Measurements from ENCODE around the gene SFRP5.

The SFRP5 gene

DNA sequence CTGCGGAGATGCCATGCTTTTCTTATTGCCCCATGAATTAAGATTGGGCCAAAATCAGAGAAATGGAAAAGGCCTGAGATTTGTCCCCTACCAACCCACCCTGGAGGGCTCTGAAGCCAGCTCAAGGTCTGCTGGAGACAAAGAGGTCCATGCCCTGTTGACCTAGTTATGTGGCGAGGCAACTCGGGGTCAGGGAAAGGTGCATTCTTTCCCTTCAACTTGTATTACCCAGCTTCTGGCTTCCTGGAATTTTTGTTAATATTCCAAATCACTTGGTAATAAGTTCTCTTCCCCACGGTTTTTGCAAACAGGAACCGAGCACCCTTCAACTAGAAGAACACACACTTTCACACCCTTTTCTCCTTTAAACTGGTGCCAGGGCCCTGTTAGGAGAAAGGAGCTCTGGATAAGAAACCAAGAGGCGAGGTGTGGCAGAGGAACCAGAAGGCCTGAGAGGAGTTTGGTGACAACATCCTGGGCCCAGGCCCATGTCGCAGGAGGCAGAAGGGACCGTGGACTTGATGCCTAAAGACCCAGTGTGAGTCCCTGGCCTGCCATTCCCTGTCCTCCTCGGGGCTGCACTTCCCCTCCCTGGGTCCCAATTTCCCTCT lies 12.5 kb upstream of the SFRP5 start:
- no peak for DNase-seq

DNA sequence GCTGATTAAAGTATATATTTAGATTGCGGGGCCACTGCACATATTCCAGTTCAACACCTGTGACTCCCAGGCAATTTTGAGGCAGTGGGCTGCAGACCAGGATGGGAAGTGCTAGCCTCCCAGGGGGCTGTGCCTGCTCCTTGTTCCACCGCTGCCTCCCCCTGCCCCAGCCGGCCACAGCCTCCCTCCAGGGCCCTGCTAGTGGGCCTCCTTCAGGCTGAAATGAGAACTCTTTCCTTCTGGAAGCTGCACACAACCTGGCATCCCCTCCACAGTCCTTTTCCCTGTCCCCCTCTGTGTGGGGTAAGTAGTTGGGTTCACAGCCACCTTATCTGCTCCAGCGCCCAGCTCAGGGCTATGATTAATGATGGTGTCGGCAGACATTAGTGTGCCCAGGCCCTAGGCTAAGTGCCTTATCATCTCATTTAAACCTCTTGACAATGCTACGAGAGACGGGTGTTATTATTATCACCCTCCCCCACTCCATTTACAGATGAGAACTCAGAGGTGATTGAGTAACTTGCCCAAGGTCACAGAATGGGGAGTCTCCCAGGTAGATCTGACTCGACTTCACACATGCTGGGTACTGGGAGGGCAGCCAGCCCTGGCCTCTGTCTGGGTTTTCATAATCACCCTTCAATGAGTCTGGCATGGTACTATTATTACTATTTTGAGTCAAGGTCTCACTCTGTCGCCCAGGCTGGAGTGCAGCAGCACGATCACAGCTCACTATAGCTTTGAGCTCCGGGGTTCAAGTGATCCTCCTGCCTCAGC lies 10.8 kb upstream of the SFRP5 start:
- no peak for DNase-seq

DNA sequence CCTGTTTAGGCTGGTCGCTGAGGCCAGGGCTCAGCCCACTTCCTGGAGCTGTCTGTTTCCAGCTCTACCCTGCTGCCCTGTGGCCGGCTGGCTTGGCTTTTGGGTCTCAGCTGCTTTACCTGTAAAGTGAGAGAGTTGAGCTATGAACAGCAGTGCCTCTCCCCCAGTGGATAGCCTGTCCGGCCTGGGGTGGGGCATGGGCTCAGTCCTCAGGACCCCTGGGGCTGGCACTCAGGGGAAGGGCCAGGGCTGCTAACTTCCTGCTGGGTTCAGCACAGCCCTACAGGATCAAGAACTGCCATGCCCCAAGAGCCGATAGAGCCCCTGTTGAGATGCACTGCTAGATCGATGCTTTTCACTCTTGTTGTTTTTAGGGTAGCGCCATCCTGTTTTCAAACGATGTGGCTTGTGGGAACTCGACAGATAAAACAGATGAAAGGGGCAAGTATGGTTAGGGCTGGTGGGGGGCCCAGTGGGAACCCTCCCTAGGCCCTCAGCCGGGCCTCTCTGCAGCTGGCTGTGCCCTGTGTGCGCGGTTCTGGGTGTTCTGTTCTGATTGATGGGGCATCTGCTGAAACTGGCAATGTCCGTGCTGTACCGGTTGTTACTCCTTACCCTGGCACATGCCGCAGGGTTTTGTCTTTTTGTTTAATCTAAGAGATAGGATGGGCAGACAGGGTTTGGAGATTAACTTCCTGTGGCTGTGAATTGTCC lies 10.0 kb upstream of the SFRP5 start:
- DNase-seq, result no peak

DNA sequence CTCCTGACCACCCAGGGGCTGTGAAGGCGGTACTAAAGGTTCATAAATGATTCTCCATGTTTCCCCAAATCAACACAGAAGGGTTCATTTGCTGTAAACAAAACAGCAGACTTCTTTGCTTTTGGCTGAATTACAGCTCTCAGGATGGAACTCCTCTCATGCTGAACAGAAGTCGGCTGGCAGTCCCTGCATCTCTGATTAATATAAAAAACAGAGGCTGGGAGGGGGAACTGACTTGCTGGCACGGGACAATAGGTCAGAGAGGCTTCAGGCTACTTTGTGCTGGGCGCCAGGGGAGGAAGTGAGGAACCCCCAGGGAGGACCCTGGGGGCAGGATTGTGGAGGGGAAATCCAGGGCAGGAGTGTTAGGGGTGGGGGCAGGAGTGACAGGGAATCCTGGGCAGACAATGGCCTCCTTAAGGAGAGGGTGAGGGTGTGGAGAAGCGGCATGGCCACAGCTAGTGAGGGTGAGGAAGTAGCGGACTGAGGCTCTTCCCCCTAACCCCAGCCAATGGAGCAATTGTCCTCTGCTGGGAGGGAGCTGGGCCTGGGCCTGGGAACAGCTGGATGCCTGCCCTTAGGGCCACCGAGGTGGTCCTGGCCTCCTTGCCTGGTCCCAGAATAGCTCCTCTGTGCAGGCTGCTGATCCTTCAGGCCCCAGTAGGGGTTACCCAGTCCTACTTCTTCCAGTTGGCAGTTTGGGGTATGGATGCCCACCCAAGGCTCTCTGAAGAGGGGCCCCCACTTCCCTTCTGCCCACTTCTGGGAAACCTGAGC lies 9.2 kb upstream of the SFRP5 start:
- no peak for DNase-seq

DNA sequence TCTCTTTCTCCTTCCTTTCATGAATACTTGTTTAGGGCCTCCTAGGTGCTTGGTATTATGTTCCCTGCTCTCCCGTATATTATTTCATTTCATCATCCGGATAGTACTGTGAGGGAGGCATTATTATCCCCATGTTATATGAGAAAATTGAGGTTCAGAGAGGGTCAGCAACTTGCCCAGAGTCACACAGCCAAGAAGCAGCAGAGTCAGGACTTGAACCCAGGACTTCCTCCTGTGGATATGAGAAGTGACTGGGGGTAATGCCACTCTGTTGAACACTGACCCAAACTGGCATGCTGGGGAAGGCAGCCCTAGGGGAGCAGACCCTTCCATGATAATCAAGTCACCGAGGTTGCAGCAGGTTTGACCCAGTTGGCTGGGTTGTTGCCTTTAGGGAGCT lies 8.2 kb upstream of the SFRP5 start:
- DNase-seq, result no peak

DNA sequence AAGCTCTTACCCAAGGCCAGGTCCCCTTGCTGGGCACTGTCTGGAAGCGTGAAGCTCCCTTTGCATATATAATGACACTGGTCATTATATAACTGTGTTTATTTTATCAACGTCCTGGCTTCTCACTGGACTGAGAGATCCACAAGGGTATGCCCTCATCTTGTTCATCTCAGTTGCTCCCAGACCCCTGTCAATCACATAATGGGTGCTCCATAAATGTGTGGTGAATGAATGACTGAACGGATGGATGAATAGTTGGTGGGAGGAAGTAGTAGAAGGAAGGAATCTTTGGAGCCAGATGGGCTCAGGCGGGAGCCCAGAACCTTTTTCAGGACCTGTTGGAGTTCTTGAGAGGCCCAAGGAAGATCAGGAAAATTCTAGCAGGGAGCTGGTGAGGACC lies 7.7 kb upstream of the SFRP5 start:
- no peak for DNase-seq

DNA sequence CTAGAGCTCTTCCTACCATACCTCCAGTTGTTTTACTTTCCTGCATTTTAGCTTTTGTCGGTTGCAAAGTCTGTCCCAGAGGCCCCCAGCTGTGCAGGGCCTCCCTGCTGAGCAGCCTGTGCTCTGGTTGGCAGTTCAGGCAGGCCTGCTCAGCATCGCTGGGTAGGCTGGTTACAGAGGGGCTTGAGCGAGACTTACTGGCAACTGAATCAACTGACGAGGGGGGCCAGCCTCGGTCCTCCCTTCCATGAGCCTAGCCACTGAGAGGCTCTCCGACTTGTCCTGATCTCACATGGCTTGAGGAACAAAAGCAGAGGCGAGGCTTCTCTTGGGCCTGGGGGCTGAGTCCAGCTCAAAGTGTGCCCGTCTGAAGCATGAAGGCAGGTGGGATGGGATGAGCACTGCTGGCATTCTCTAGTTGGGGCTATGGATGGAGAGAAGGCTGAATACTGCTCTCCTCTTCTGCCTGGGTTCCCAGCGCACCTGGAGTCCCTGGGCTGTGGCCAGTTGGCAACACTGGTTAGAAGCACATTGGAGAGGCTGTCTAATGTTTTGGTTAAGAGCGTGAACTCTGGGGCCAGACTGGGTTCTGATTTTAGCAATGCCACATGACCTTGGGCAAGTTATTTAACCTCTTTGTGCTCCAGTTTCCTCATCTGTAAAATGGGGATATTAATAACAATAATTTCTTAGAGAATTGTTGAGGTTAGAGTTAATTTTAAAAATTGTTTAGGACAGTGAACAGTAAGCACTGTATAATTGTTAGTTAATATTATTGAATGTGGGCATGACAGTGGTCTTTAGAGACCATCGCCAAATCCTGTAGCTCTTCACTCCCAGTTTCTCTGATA lies 6.9 kb upstream of the SFRP5 start:
- peak; percentile 14 for DNase-seq

DNA sequence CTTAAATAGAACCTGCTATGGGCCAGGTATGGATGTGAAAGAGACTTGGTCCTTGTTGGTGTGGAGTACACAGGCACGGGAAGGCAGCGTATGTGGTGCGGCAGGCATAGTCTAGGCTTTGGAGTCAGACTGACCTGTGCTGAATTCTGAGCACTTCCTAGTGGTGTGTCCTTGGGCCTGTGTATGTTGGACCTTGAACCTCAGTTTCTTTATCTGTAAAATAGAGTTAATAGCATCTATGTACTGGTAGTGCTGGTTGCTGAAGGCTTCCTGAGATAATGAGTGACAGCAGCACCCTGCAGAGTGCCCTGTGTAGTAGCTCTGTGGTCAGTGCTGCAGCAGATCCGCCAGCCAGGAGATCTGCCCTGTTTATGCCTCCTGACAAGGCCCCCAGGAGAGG lies 5.3 kb upstream of the SFRP5 start:
- no peak for DNase-seq

DNA sequence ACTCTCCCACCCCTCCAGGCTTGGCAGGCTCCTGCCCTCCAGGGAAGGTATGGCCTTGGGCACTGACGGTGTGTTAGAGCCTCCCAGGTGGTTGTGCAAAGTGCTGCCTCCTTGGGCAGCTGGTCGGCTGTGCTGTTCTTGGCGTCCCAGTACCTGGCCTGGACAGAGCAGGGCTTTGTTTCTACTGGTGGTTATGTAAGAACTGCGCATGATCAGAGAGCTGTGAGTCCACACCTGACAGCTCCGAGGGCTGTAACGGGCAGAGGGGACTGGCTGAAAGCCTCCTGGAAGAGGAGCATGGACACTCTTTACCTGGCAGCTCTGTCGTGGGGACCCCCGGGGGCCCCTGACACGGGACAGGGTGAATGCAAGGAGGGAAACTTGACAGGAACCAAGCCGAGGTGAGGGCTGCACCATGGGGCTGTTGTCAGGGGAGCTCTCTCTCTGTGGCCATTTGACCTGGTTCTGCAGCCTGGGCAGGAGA lies 3.1 kb upstream of the SFRP5 start:
- no peak for DNase-seq

DNA sequence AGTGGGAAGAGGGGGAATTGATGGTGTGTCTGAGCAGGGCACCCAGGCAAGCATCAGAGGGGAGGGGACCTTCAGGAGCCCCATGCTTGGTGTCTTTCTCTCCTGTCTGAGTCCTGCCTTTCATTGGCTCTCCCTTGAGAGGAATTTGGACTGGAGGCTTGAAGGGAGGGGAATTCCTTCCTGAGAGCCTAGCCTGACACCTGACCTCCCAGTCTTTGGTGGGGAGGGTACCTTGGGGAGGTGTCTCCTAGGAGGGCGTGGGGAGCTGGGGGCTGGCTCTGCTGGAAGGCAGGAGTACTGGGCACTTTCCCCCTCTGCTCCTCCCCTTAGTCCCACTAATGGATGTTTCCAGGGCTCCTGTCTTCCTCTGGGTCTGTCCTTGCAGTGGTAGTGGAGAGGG lies 1.3 kb upstream of the SFRP5 start:
- DNase-seq, result no peak

DNA sequence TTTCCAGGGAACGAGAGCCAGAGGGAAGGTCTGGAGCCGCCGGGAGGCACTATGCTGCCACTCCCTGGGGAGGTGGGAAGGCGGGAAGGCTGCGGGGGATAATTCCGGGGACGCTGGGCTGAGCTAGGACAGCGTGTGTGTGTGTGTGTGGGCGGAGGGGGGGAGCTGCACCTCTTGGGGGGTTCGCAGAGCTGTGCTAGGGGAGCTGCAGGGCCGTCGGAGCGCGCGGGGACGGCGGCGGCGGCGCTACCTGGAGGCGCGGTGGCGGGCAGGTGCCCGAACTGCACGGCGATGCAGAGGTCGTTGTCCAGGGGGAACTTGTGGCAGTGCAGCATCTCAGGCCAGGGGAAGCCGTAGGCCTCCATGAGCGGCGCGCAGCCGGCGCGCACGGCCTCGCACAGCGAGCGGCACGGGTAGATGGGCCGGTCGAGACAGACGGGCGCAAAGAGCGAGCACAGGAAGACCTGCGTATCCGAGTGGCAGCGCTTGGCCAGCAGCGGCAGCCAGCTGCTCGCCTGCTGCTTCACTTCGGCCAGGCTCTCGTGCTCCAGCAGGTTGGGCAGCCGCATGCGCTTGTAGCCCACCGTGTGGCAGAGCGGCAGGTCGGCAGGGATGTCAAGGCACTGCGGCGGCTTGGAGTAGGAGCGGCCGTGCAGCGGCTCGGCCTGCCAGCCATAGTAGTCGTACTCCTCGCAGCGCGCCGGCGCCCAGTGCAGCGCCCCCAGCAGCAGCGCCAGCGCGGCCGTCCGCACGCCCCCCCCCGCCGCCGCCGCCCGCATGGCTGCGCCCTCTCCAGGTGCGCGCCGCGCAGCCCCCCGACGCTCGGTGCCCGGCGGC lies 526 bp downstream of the SFRP5 start:
- DNase-seq, result peak; percentile 7

DNA sequence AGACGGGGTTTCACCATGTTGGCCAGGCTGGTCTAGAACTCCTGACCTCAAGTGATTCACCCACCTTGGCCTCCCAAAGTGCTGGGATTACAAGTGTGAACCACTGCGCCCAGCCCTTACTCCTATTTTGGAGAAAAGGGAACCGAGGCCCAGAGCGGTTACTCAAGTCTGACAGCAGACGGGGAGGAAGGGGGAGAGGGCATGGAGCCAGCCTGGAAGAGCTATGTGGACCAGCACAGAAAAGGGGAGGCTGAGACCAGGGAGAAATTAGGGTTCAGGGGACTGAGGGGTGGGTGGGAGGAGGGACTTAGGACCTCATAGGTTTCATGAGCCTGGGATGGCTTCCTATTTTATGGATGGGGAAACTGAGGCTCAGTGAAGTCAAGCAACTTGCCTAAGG lies 1.5 kb downstream of the SFRP5 start:
- DNase-seq, result no peak

DNA sequence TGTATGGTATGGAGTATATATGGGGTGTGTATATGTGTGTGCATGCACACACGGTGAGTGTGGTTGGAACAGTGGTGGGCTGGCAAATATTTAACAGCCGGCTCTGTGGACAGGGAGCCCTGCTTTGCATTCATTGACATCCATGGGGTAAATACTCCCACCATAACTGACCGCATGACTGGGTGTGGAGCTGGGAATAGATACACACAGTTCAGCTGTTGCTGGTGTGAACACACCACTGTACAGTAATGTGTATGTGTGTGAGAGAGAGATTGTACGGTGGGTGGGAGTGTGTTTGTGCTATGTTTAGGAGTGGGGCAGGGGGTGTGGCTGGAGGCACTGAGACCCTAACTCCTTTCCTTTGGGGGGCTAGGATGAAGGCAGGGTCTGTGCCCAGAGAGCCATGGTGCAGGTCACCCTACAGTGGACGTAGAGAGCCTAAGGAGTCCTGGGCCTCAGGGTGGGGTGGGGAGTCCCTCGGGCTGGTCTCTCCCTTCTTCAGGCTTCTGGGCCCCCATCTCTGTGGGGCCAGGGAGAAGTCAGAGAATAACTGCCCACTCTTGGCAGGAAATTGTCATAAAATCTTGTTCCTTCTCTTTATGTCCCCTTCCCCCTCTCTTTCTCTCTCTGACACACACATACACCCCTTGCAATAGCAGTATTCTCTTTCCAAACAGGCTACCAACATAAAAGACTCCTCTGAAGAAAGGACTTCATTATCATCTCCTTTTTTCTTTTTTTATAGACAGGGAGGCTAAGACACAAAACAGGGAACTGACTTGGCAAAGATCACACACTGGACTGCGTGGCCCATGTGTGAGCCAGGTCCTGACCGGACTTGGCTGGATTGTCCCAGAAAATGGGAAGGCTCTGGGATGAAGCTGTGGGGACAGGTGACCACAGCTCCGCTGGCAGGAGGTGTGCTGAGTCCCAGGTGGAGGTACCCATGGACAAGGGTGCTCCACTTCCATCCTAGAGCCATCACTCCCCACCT lies 3.2 kb downstream of the SFRP5 start:
- DNase-seq, result no peak

DNA sequence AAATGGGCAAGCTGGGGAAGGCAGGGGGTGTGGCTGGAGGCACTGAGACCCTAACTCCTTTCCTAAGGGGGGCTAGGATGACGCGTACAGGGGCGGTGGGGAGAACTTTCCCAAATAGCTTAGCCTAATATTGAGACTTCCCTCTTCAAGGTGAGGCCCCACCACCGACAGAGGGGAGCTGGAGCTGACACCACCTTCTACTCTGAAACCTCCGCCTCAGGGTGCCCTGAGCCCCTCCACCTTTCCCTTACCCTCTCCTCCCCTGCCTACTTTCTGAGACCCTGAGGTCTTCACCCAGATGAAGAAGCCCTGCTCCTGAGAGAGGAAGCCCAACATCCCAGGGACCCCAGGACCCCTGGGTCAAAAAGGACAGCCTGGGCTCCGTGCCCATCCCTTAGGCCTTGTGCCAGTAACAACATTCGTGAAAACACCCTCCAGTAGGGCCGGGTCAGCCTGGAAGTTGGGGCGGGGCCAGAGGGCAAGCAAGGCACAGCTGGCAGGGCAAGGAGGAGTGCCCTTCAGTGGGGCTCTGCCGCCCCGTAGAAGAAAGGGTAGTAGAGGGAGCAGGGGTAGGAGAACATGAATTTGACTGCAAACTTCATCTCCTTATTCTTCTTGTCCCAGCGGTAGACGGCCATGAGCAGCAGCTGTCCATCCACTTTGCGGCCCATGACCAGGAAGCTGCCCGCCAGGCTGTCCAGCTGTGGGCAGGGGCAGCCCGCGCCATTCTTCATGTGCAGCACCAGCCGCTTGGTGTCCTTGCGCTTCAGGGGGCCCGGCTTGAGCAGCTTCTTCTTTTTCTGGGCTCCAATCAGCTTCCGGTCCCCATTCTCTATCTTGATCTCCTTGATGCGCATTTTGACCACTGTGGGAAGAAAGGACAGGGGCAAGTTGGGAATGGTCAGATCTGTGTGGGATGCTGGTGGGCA lies 4.5 kb downstream of the SFRP5 start:
- DNase-seq, result no peak

DNA sequence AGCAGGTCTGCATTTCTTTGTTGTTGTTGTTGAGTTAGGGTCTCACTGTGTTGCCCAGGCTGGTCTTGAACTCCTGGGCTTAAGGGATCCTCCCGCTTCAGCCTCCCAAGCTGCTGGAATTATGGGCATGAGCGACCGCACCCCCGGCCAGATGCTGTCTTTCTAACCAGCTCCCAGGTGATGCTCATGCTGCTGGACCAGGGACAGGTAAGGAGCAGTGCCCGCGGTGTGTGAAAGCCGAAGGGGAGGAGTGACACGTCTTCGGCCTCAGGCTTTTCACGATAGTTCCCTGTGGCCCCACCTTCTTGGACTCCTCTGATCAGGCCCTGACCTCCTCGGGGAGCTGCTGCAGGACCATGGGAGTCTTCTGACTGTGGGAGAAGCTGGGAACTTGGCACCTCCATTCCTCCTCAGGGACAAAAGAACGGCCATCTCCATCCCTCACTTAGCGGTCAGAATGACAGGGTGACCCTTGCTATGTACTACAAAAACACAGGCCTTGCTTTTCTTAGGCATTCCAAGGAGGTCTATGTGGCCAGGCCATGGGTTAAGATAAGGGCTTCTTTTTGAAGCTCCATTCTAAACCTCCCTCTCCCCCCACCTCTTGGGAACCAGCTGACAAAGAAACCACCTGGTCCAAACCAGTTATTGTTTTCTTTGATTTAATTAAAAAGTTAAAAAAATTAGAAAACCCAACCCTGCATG lies 5.5 kb downstream of the SFRP5 start:
- no peak for DNase-seq

DNA sequence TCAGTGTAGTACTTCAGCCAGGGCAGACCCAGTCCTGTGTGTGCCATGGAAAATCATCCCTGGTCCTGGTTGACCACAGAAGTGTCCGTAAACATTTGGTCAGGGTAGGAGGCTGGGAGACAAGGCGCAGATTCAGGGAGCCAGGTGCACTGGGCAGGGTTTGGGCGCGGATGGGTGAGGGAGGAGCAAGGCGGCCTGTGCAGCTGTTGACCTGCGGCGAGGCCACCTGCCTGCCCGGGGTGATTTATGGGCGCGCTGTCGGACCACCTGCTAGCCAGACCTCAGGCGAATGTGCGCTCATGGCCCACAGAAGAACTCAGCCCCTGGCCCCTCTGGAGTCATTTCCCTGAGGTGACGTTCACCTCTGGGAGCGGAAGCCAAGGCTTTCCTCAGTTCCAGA lies 6.6 kb downstream of the SFRP5 start:
- no peak for DNase-seq

DNA sequence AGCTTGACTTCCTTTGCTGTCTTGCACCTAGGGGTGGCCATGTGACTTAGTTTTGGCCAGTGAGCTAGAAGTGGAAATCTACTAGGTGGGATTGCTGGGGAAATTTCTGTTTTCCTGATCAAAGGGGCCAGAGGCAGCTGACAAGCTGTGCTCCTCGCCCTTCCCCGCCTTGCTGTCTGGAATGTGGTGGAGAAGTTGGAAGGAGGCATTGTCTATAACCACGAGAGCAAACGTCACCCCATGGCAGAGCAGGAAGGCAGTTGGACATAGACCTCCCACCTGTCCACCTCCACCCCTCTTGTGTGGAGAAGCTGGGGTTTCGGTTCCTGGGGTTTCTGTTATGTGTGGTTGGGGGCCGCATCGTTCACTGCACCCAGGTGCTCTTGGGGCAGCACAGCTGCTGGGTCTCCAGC lies 7.3 kb downstream of the SFRP5 start:
- no peak for DNase-seq

DNA sequence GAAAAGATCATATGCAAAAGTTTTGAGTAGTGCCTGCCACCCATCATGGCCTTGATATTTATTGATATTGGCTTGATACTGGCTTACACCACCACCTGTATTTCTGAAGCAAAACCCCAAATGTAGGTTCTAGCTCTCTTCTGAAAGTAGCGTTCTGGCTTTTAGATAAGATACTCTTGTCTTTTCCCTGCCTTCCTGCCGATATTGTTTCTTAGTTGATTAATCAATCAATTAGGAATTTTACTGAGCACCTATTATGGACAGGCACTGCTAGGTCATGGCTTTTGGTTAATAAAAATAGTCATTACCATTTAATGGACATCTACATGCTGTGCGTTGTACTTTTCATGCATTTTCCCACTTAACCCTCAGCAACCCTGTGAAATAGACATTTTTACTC lies 7.9 kb downstream of the SFRP5 start:
- DNase-seq, result no peak
